GM18498 (cell line): ENCODE results near the gene PDE8A.

Experiments
- ATAC-seq: cut with Tn5 transposase; IDR thresholded peaks from one replicate; pipeline ENCODE4 v1.9.1; 2021; ENCODE audit warnings: mild to moderate bottlenecking, moderate library complexity; ENCODE audit not compliant: unreplicated experiment

The PDE8A gene

GRCh38 chr15:85116925-85117646, 135.4 kb downstream of the PDE8A start:
- no peak for ATAC-seq

- ATAC-seq = no peak
Measured at GRCh38 chr15:85118173-85118572, 136.5 kb downstream of the PDE8A start.

GRCh38 chr15:85118581-85118980, 136.9 kb downstream of the PDE8A start:
- ATAC-seq = no peak

GRCh38 chr15:85120351-85121113, 138.9 kb downstream of the PDE8A start:
- ATAC-seq = no peak

- ATAC-seq = no peak
Measured at GRCh38 chr15:85124173-85124572, 142.5 kb downstream of the PDE8A start.

- ATAC-seq = no peak
Measured at GRCh38 chr15:85125056-85125661, 143.5 kb downstream of the PDE8A start.

GRCh38 chr15:85128621-85129020, 147.0 kb downstream of the PDE8A start:
- no peak for ATAC-seq

- ATAC-seq = no peak
Measured at GRCh38 chr15:85129881-85130280, 148.2 kb downstream of the PDE8A start.

GRCh38 chr15:85131915-85132314, 150.3 kb downstream of the PDE8A start:
- no peak for ATAC-seq

GRCh38 chr15:85133709-85134108, 152.1 kb downstream of the PDE8A start:
- ATAC-seq = no peak

- ATAC-seq = no peak
Measured at GRCh38 chr15:85137489-85138168, 156.0 kb downstream of the PDE8A start.

- no peak for ATAC-seq
Measured at GRCh38 chr15:85139391-85139790, 157.7 kb downstream of the PDE8A start.

GRCh38 chr15:85141726-85142125, 160.1 kb downstream of the PDE8A start:
- no peak for ATAC-seq

- ATAC-seq = no peak
Measured at GRCh38 chr15:85142312-85142711, 160.7 kb downstream of the PDE8A start.

GRCh38 chr15:85149465-85150129, 167.9 kb downstream of the PDE8A start:
- no peak for ATAC-seq

GRCh38 chr15:85150130-85150480, 168.4 kb downstream of the PDE8A start:
- ATAC-seq = no peak

GRCh38 chr15:85151145-85151544, 169.5 kb downstream of the PDE8A start:
- no peak for ATAC-seq

- no peak for ATAC-seq
Measured at GRCh38 chr15:85151861-85152260, 170.2 kb downstream of the PDE8A start.

- no peak for ATAC-seq
Measured at GRCh38 chr15:85154061-85154460, 172.4 kb downstream of the PDE8A start.

GRCh38 chr15:85155360-85155759, 173.7 kb downstream of the PDE8A start:
- no peak for ATAC-seq

GRCh38 chr15:85155857-85156256, 174.2 kb downstream of the PDE8A start:
- ATAC-seq = no peak
